ENCODE measurements around the gene FGFR2.

DNA sequence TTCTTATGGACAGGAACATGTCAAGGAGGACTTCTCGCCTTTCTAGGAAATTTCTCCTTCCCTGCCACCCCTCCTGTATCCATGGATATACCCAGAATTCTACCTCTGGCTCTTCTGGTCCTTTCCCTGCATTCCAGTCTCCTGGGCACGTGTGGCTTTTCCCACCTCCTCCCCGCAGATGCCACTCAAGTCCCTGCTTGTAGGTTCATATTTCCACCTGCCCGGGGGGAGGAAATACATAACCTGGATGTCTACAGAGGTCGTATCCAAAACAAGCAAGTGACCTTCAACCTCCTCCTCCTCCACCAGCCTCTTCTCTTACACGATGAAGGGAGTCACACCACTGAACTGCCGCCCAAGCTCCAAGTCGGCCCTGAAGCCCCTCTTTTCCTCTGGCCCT, 20.7 kb downstream of the FGFR2 start:
- TF ChIP-seq, protein P1, sequence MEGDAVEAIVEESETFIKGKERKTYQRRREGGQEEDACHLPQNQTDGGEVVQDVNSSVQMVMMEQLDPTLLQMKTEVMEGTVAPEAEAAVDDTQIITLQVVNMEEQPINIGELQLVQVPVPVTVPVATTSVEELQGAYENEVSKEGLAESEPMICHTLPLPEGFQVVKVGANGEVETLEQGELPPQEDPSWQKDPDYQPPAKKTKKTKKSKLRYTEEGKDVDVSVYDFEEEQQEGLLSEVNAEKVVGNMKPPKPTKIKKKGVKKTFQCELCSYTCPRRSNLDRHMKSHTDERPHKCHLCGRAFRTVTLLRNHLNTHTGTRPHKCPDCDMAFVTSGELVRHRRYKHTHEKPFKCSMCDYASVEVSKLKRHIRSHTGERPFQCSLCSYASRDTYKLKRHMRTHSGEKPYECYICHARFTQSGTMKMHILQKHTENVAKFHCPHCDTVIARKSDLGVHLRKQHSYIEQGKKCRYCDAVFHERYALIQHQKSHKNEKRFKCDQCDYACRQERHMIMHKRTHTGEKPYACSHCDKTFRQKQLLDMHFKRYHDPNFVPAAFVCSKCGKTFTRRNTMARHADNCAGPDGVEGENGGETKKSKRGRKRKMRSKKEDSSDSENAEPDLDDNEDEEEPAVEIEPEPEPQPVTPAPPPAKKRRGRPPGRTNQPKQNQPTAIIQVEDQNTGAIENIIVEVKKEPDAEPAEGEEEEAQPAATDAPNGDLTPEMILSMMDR (IDR thresholded peaks at IDR 0.05) = no peak
- TF ChIP-seq POLR2A (IDR thresholded peaks at IDR 0.05) (no peak), POLR2AphosphoS5 (IDR thresholded peaks at IDR 0.05) (no peak), EP300 (IDR thresholded peaks at IDR 0.05) (no peak)

All from suprapubic skin (tissue), 4 donors.